Suprapubic skin (tissue), 3 donors: ENCODE measurements around the gene LRCH1.

ENCODE experiments used
- CTCF ChIP-seq, 2 donors: fragments of 200-600 bp in 1 of 2; fragments of 450-650 bp in 1 of 2; sonication (generic) in 1 of 2; IDR thresholded peaks; one replicate each; pipeline ENCODE4 v1.5.1; 2016 to 2019; ENCODE audit warnings: antibody characterized with exemption in 2 of 2, mild to moderate bottlenecking in 1 of 2, moderate library complexity in 1 of 2
- EP300 ChIP-seq: sonication (generic); formaldehyde crosslinking; IDR thresholded peaks from one replicate; pipeline ENCODE4 v1.6.1; 2017; ENCODE audit warnings: antibody characterized with exemption
- POLR2A ChIP-seq, 2 donors: fragments of 450-650 bp; IDR thresholded peaks; one replicate each; pipeline ENCODE4 v1.6.1; 2017; ENCODE audit warnings: antibody characterized with exemption in 2 of 2, mild to moderate bottlenecking in 2 of 2, moderate library complexity in 2 of 2

DNA sequence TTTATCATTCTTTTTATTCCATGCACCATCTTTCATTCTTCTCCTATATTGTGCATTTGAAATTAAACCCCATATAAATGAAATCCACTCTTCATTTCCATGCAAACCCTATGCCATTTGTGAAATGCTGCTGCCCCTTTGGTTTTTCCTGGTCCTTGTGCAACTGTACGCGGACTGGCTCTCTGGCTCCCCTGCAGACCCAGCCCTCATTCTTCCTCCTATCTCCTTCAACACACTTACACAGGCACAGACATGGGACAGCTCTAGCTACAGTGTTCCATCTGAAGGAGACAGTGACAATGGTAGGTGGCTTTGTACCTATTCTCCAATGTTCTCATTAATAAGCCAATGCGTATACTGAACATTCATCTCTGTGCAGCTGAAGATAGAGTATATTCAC, 162.4 kb downstream of the LRCH1 start:
- TF ChIP-seq POLR2A (IDR thresholded peaks at IDR 0.05) (no peak), CTCF (IDR thresholded peaks at IDR 0.05) (no peak), EP300 (no peak)
